HG03196 (cell line): Measurements from ENCODE around the gene FGF16.
"Not testable (repeated sequence)": the region's sequence is repeated elsewhere in the genome, so short reads cannot be mapped to it uniquely, and the experiment has no call there.

Experiments
- ATAC-seq: cut with Tn5 transposase; IDR thresholded peaks from one replicate; pipeline ENCODE4 v1.9.1; 2021; ENCODE audit not compliant: unreplicated experiment

Gene FGF16

GRCh38 chrX:77446908-77447652 is at the start of gene FGF16:
TSS of gene FGF16 (plus strand) at chrX:77447389. CDS start at chrX:77447675, 286 bp downstream.
- ATAC-seq, result no peak

GRCh38 chrX:77398330-77398954 is 48.7 kb upstream of the FGF16 start:
- ATAC-seq, result no peak

DNA sequence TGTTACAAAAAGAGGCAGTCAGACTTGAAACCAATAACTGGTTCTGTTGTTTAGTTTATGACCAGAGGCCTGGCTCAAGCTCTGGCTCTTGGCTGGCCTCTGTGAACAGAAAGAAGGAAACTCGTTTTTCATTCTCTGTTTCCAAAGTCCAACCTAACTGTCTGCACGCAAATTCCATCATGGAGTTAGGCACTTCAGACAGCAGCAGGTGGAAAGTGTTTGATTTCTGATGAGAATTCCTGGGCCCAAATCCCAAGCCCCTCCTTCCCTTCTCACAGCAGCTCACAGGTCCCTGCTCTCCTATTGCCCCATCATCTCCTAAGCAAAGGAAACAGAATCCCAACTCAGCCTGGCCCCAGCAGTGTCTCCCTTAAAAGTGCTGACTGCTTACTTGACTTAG is 42.8 kb upstream of the FGF16 start:
- no peak for ATAC-seq

GRCh38 chrX:77407821-77408220 is 39.4 kb upstream of the FGF16 start:
- not testable (repeated sequence) for ATAC-seq

- ATAC-seq, result no peak
These were observed 34.6 kb upstream of the FGF16 start for GRCh38 chrX:77412631-77413030.

DNA sequence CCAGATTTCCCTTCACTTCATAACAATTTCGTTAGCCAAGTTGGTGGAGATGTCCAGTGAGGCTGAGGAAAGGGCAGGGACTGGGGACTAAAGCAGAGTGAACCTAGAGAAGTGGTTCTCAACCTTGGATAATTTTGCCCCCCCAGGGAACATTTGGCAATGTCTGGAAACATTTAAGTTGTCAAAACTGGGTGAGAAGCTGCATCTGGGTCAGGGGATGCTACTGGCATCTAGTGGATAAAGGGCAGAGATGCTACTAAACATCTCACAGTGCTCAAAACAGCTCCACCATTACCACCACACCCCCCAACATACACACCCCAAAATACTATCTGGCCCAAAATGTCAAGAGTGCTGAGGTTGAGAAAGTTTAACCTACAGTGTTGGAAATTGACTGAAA is 32.0 kb upstream of the FGF16 start:
- ATAC-seq, result no peak

- no peak for ATAC-seq
These were observed 31.3 kb upstream of the FGF16 start for GRCh38 chrX:77415882-77416281.

DNA sequence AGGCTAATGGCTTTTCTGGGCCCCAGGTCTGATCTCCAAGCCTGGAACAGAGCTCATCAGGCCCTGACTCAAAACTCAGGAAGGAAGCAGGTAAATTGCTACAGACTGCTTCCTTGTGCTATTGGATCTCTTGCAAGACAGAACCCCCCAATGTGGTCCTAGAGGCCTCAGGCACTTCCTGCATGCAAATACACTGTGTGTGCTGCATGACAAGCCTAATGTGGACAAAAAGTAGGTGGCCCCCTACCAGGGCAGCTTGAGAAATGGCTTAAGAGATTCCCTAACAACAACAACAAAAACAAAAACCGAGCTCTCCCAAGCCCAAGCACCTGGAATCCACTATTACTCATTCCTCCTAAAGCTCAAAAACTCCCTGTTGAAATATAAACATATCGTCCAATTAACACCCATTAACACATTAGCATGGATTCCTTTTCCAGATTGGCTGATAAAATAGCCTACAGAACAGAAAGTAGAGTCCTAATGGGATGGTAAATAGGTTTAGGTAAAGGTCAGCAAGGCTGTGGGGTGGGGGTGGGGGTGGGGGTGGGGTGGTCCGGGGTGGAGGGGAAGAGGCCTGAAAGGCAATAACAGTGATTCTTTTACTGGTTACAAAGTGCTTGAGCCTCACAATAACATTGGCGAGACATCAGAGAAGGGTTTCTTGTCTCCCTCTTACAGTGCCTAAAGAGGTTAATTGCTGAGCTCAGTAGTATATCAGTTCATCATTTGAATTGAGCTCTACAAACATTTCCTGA is 24.1 kb upstream of the FGF16 start:
- no peak for ATAC-seq

DNA sequence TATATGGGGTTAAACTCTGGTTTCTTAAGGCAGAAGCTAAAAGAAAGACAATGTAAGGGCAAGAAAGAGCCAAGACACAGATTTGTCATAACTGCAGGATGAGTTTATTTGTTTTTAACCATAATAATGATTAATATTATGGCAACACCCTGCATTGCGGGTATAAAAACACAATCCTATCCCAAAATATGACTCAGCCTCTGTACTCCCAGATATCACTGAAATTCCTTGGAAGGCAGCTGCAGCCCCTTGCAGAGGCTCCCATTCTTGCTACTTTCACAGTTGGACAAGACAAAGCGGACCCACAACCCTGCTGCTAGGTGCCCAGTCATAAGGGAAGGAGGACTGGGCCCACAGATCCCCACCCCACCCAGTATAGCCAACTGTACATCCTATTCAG is 20.4 kb upstream of the FGF16 start:
- ATAC-seq, result no peak

- no peak for ATAC-seq
These were observed 19.6 kb upstream of the FGF16 start for GRCh38 chrX:77427611-77428010.

DNA sequence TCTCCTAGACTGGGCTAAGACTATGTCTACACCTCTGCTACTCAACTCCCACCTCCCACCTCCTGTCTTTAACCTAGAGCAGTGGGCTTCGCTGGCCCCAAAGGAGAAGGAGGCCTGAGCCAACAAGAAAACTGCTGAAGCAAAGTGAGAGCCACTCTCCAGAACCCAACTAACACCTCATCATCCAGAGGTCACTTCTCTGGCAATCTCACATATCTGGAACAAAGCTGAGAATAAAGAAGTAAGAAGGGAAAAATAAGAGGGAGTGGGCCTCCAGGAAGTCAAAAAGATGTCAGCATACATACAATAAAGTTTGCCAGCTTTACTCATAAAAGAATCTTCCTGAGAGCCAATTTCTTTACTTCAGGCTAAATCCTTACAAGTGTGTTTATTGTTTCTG is 18.6 kb upstream of the FGF16 start:
- ATAC-seq, result no peak

GRCh38 chrX:77431227-77431626 is 16.0 kb upstream of the FGF16 start:
- no peak for ATAC-seq

- ATAC-seq, result no peak
These were observed 14.2 kb upstream of the FGF16 start for GRCh38 chrX:77433001-77433400.

DNA sequence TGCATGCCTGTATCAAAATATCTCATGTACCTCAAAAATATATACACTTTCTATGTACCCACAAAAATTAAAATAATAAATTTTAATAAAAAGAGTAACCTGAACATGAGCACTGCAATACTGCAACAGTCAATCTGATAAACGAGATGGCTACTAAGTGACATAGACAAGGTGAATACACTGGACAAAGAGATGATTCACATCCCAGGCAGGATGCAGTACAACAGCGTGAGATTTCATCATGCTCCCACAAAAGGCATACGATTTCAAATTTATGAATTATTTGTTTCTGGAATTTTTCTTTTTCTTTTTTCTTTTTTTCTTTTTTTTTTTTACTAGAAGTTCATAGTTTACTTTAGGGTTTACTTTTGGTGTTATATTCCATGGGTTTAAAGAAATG is 12.2 kb upstream of the FGF16 start:
- ATAC-seq, result no peak

- no peak for ATAC-seq
These were observed 10.9 kb upstream of the FGF16 start for GRCh38 chrX:77436271-77436670.

- ATAC-seq, result no peak
These were observed 10.5 kb upstream of the FGF16 start for GRCh38 chrX:77436682-77437081.

DNA sequence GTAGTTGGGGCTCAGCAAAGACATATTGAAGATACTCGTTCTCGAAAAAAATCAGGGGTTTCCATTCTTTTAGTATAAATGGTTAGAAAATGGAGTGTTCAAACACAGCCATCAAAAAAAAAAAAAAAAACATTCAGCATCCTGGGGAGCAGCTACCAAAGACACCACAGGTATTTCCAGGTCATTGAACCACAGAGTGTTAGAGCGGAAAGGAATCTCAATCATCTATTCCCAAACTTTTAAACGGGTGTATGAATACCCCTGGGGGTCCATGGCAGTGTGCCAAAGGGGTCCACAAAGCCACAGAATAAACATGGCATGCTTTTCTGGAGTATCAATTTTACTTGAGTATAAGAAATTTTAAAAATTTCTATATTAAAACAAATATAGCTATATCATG is 6.9 kb upstream of the FGF16 start:
- no peak for ATAC-seq

DNA sequence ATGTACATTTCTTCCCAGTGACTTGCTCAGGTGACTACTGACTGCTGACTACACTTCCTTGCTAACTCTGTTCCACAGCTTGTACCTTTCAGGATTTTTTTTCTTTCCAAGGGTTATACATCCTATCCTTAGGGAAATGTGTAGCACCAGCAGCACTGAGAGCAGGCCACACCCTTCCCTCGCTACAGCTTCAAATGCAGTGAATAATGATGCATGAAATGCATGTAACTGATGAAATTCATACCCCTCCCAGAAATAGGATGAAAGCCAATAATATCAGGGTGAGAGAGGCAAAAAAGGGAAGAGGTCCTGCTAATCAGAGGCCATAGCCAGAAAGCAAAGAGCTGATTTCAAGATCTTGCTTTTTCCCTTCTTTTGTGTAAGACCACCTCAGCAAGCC is 6.2 kb upstream of the FGF16 start:
- ATAC-seq, result no peak

DNA sequence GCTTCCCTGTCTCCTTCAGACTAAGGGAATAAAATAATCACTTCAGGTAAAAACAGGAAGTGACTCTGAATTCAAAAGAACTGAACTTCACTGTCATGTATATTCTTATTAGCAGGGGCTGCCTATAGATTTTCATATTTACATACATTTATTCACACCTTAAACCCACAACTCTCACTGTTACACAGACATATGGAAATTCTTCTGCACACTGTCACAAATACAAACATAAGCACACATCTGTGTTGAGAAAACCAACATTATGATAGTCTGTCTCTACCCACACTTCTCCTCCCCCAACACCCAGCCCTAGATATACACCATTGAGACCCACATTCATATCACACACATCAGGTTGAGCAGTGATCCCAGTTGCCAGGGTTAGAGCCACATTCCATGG is 5.7 kb upstream of the FGF16 start:
- no peak for ATAC-seq

DNA sequence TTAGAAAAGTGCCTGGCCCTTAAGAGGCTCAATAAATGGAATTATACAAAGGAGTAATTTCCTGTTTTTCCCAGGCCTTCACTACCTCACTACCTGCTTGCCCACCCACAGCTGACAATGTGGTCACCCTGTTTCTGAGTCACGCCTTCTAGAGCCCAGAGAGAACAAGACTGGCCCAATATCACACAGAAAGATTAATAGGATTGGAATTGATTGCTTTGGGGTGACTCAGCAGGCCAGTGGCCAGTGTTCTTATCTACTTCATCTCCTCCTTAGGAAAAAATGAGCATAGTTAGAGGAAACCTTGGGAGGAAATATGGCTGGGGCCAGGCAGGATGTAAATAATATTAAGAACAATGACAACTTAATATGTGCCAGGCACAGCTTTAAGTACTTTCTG is 4.5 kb upstream of the FGF16 start:
- ATAC-seq, result no peak

DNA sequence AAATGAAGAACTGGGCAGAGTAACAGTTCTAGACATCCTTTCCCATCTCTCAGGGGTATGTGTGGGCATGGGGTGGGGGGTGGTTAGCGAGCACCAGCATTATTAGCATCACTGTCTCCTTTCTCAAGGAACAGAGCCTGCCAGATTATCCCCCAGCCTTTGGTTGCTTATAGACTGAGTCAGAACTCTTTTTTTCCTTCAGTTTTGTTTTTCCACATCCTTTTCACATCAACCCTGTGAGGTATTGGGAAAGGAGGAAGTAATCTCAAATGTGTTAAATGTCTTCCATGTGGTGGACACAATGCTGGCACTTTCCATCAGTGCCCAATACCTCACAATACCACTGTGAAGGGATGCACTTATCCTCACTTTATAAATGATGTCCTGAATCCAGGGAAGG is 3.1 kb upstream of the FGF16 start:
- no peak for ATAC-seq

DNA sequence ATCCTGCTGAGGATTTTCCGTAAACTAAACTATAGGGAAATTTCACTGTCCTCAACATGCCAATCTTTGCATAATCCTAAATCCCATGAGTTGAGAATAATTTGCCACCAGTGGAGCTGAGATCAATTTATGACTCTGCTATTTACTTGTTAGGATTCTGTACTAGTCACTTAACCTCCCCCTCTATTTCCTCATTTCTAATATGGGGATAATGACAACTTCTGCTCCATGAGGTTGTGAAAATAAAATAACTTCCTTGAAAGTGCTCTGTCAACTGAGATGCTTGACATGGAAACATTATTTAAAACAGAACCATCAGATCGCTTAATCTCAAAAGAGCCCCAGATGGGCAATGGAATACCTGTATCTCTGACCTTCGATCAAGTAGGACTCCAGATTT is 2.6 kb upstream of the FGF16 start:
- no peak for ATAC-seq
